Lower lobe of right lung (tissue), 2 donors: ENCODE measurements around the gene PARN. TPM values are rescaled to one million over a fixed set of nuclear protein-coding genes. Genes with fewer than 3 reads are reported as not detected.
"Not testable (repeated sequence)": the region's sequence is repeated elsewhere in the genome, so short reads cannot be mapped to it uniquely, and the experiment has no call there.

Experiments
- ATAC-seq, 2 donors: fragments of 200-7000 bp; cut with Tn5 transposase; one replicate each; pipeline ENCODE4 v1.9.1; 2020 to 2022; ENCODE audit warnings: mild to moderate bottlenecking in 2 of 2, moderate library complexity in 2 of 2
- DNase-seq: peaks from one replicate; pipeline ENCODE4 v3.0.0-alpha.2; 2020
- H3K27ac ChIP-seq: fragments of 200-600 bp; one replicate; pipeline ENCODE4 v1.8.0; 2022
- H3K27me3 ChIP-seq: fragments of 200-600 bp; one replicate; pipeline ENCODE4 v1.8.0; 2022; ENCODE audit warnings: low read depth
- H3K36me3 ChIP-seq: fragments of 200-600 bp; one replicate; pipeline ENCODE4 v1.8.0; 2022; ENCODE audit warnings: mild to moderate bottlenecking
- H3K4me1 ChIP-seq: fragments of 200-600 bp; one replicate; pipeline ENCODE4 v1.8.0; 2022
- H3K4me3 ChIP-seq: fragments of 200-600 bp; one replicate; pipeline ENCODE4 v1.8.0; 2022; ENCODE audit warnings: mild to moderate bottlenecking
- H3K9me3 ChIP-seq: fragments of 200-600 bp; one replicate; pipeline ENCODE4 v1.8.0; 2022
- CTCF ChIP-seq: fragments of 200-600 bp; IDR thresholded peaks from one replicate; pipeline ENCODE4 v1.8.0; 2022; ENCODE audit warnings: antibody characterized with exemption, mild to moderate bottlenecking
- intact Hi-C: fragments of 100-400 bp; cut with DNase I; formaldehyde crosslinking; loops from one replicate; pipeline ENCODE4 v1.11.0; 2022
- total RNA-seq: library from RNA; stranded (reverse); fragmentation: NEBNext Ultra II Directional; extraction: Animal tissue kit (Norgen Biotek cat#: 25700); gene quantifications from one replicate; pipeline ENCODE4 v1.2.1, GENCODE V29; 2021
- donor health status: DM: no; HTN: yes; CAD: no; lungs with severe emphysema.

The PARN gene
- total RNA-seq, 1 donor from 2014 or later, result 35.7 TPM

- Histone ChIP-seq H3K36me3 (peaks cover 28% of the 10 kb centered on the region), H3K4me3 (no peak overlapping the region), H3K9me3 (no peaks in the 10 kb centered on the region), H3K27ac (no peak overlapping the region), H3K4me1 (peaks cover 25% of the 10 kb centered on the region), H3K27me3 (no peaks in the 10 kb centered on the region)
- ATAC-seq (peak; percentile 84 to 88), DNase-seq (peak; percentile 68)
- intact Hi-C loops, result no loop called here
- TF ChIP-seq CTCF, result no peak
Observed at GRCh38 chr16:14559809-14560241, 70.2 kb downstream of the PARN start.

GRCh38 chr16:14553447-14553846 is 76.6 kb downstream of the PARN start:
- TF ChIP-seq CTCF, result no peak
- intact Hi-C loops, result no loop called here
- H3K4me1 ChIP-seq, result peaks cover 5% of the 10 kb centered on the region
- no peak overlapping the region for H3K27ac ChIP-seq
- H3K9me3 ChIP-seq, result no peaks in the 10 kb centered on the region
- no peak for ATAC-seq
- H3K4me3 ChIP-seq, result no peak overlapping the region
- no peak for DNase-seq
- H3K36me3 ChIP-seq, result peaks cover 62% of the 10 kb centered on the region
- no peaks in the 10 kb centered on the region for H3K27me3 ChIP-seq

- Histone ChIP-seq H3K9me3 (no peaks in the 10 kb centered on the region), H3K4me1 (peaks cover 5% of the 10 kb centered on the region), H3K36me3 (peaks cover 61% of the 10 kb centered on the region), H3K27ac (no peak overlapping the region), H3K27me3 (no peaks in the 10 kb centered on the region), H3K4me3 (no peak overlapping the region)
- intact Hi-C loops, result no loop called here
- DNase-seq (no peak), ATAC-seq (peak in 1 of 2 donors; percentile 54)
- TF ChIP-seq CTCF, result no peak
Observed at GRCh38 chr16:14549789-14550153, 80.3 kb downstream of the PARN start.

- Histone ChIP-seq H3K4me3 (no peak overlapping the region), H3K27ac (no peak overlapping the region), H3K27me3 (no peaks in the 10 kb centered on the region), H3K9me3 (no peaks in the 10 kb centered on the region), H3K4me1 (peaks cover 5% of the 10 kb centered on the region), H3K36me3 (peaks cover 55% of the 10 kb centered on the region)
- intact Hi-C loops, result no loop called here
- ATAC-seq (peak in 1 of 2 donors; percentile 68), DNase-seq (no peak)
- TF ChIP-seq CTCF, result no peak
Observed at GRCh38 chr16:14548933-14549788, 80.9 kb downstream of the PARN start.

- DNase-seq (no peak), ATAC-seq (no peak)
- Histone ChIP-seq H3K9me3 (no peaks in the 10 kb centered on the region), H3K36me3 (peaks cover 23% of the 10 kb centered on the region), H3K27me3 (no peaks in the 10 kb centered on the region), H3K27ac (no peak overlapping the region), H3K4me3 (no peak overlapping the region), H3K4me1 (peaks cover 5% of the 10 kb centered on the region)
- intact Hi-C loops, result no loop called here
- no peak for TF ChIP-seq CTCF
Observed at GRCh38 chr16:14545346-14545884, 84.6 kb downstream of the PARN start.

GRCh38 chr16:14544846-14545245 is 85.2 kb downstream of the PARN start:
- H3K4me3 ChIP-seq, H3K9me3 ChIP-seq, DNase-seq, H3K27ac ChIP-seq, intact Hi-C loops, H3K27me3 ChIP-seq, ATAC-seq, H3K4me1 ChIP-seq: not testable (repeated sequence)
- H3K36me3 ChIP-seq, result peaks cover 24% of the 10 kb centered on the region
